HG02981 (cell line): ENCODE measurements around the gene TRIM56.
"Not testable (repeated sequence)": the region's sequence is repeated elsewhere in the genome, so short reads cannot be mapped to it uniquely, and the experiment has no call there.

Source experiments
- ATAC-seq: cut with Tn5 transposase; IDR thresholded peaks from one replicate; pipeline ENCODE4 v1.9.1; 2021; ENCODE audit warnings: mild to moderate bottlenecking, moderate library complexity; ENCODE audit not compliant: unreplicated experiment

The TRIM56 gene

DNA sequence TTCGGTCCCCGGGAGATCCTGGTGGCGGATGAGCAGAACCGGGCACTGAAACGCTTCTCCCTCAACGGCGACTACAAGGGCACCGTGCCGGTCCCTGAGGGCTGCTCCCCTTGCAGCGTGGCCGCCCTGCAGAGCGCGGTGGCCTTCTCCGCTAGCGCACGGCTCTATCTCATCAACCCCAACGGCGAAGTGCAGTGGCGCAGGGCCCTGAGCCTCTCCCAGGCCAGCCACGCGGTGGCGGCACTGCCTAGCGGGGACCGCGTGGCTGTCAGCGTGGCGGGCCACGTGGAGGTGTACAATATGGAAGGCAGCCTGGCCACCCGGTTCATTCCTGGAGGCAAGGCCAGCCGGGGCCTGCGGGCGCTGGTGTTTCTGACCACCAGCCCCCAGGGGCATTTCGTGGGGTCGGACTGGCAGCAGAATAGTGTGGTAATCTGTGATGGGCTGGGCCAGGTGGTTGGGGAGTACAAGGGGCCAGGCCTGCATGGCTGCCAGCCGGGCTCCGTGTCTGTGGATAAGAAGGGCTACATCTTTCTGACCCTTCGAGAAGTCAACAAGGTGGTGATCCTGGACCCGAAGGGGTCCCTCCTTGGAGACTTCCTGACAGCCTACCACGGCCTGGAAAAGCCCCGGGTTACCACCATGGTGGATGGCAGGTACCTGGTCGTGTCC, 3.7 kb downstream of the TRIM56 start:
- no peak for ATAC-seq

DNA sequence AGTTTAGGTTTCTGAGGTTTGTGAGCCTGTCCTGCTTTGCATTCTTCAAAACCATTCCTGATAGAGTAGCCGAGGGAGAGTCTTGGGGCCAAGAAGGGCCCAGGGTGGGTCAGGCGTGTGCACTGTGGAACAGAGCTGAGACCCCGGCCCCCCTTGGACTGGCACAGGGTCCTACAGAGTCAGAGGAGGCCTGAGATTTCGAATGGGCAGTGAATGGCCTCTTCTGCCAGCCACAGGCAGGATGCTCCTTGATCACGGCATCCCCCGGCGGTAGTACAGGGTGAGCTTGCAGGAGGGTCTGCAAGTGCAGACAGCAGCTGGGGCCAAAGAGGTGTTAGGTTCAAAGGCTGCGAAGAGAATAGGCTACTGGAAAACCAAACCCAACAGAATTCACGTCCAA, 4.6 kb downstream of the TRIM56 start:
- ATAC-seq: no peak

DNA sequence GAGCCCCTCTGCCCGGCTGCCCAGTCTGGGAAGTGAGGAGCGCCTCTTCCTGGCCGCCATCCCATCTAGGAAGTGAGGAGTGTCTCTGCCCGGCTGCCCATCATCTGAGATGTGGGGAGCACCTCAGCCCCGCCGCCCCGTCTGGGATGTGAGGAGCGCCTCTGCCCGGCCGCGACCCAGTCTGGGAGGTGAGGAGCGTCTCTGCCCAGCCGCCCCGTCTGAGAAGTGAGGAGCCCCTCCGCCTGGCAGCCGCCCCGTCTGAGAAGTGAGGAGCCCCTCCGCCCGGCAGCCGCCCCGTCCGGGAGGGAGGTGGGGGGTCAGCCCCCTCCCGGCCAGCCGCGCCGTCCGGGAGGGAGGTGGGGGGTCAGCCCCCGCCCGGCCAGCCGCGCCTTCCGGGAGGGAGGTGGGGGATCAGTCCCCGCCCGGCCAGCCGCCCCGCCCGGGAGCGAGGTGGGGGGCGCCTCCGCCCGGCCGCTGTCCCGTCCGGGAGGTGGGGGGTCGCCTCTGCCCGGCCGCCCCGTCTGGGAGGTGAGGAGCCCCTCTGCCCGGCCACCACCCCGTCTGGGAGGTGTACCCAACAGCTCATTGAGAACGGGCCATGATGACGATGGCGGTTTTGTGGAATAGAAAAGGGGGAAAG, 7.1 kb downstream of the TRIM56 start:
- not testable (repeated sequence) for ATAC-seq

GRCh38 chr7:101093906-101094305, 8.6 kb downstream of the TRIM56 start:
- no peak for ATAC-seq

- ATAC-seq: no peak
Measured at GRCh38 chr7:101094376-101094775, 9.1 kb downstream of the TRIM56 start.

GRCh38 chr7:101094791-101095375, 9.6 kb downstream of the TRIM56 start:
- no peak for ATAC-seq

GRCh38 chr7:101096331-101096956, 11.2 kb downstream of the TRIM56 start:
- ATAC-seq: no peak

- ATAC-seq: no peak
Measured at GRCh38 chr7:101096957-101097347, 11.7 kb downstream of the TRIM56 start.

- ATAC-seq: no peak
Measured at GRCh38 chr7:101097561-101097960, 12.3 kb downstream of the TRIM56 start.

GRCh38 chr7:101099969-101100781, 14.9 kb downstream of the TRIM56 start:
- no peak for ATAC-seq

DNA sequence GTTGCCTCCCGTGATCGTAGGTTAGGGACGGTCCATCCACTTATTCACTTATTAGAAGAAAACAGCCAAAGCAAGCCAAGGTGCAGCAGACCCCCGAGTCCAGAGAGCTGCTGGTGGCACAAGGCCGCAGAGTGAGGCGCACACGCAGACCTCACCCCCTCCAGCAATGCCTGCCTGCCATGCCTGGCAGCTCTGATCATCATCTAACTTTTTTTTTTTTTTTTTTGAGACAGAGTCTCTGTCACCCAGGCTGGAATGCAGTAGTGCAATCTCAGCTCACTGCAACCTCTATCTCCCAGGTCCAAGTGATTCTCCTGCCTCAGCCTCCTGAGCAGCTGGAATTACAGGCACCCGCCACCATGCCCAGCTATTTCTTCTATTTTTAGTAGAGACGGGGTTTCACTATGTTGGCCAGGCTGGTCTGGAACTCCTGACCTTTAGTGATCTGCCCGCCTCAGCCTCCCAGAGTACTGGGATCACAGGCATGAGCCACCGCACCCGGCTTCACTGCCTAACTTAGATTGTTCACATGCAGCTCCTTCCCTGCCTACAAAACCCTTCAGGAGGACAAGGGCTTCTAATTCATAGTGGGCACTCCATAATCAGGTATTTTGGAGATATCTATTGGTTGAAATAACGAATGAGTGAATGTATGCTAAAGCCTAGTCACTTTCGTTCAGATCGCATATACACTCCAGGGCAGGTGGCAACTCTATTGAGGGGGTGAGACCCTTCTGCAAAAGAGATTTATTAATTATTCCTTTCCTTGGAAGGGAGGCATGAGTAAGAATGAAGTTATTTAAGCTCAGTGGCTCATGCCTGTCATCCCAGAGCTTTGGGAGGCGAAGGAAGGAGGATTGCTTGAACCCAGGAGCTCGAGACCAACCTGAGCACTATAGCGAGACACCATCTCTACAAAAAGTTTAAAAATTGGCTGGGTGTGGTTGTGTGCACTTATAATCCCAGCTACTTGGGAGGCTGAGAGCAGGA, 15.9 kb downstream of the TRIM56 start:
- no peak for ATAC-seq

DNA sequence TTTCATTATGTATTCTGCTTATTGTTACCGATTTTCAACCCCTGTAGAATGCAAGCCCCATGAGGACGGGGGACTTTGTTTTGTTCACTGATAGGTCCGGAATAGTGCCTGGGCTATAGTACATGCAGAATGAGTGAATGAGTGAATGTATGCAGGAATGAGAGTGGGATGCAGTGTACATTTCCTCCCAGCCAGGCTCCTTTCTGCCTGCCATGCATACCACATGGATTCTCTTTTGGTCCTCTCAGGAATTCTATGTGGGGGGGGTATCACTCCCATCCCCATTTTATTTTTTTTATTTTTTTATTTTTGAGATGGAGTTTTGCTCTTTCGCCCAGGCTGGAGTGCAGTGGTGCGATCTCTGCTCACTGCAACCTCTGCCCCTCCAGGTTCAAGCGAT, 16.7 kb downstream of the TRIM56 start:
- no peak for ATAC-seq

- not testable (repeated sequence) for ATAC-seq
Measured at GRCh38 chr7:101103701-101104100, 18.4 kb downstream of the TRIM56 start.

DNA sequence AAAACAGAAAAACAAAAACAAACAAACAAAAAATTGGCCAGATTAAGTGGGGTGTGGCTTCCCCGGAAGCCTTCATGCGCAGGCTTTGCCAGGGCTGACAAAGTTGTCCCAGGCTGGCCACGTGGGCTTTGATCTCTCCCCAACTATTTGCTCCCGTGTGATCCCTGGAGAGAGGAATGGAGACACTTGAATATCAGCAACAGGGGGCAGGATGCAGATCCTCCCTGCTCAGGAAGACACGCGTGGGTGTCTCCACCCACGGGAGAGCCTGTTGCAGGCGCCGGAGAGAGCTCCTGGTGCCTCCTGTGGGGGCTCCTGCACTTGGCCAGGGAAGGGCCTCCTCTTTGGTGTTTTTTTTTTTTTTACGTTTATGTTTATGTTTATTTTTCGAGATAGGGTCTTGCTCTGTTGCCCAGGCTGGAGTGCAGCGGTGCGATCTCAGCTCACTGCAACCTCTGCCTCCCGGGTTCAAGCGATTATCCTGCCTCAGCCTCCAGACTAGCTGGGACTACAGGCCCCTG, 19.0 kb downstream of the TRIM56 start:
- ATAC-seq: no peak

- ATAC-seq: no peak
Measured at GRCh38 chr7:101104799-101105198, 19.5 kb downstream of the TRIM56 start.

- ATAC-seq: not testable (repeated sequence)
Measured at GRCh38 chr7:101105248-101105647, 20.0 kb downstream of the TRIM56 start.

DNA sequence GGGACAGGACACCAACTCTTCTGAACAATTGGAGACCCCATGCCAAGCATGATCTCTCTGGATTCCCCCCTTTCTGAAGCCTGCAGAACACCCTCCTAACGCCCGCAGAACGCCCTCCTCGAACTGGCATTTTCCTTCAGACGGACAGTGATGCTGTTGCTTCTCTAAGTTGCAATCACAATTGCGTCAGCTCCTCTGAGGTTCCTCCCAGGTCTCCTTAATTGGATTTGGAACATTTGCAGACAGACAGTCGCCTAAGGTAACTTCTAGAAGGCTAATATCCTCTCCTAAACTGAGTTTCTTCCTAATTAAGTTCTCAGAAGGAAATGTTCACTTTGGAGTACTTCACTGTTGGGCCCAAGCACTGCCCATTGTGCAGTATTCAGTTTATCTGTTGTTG, 21.1 kb downstream of the TRIM56 start:
- no peak for ATAC-seq

GRCh38 chr7:101108330-101108857, 23.1 kb downstream of the TRIM56 start:
- no peak for ATAC-seq

- no peak for ATAC-seq
Measured at GRCh38 chr7:101108961-101109360, 23.7 kb downstream of the TRIM56 start.
